CD8-positive, alpha-beta memory T cell (primary cell): ENCODE results near the gene AXDND1. TPM values are rescaled to one million over a fixed set of nuclear protein-coding genes. Genes with fewer than 3 reads are reported as not detected.

ENCODE experiments used
- CTCF ChIA-PET: fragments of 350-600 bp; sonication (Branson Sonifier 250); formaldehyde crosslinking; loops from one replicate; lab custom pipeline; 2021; ENCODE audit warnings: antibody characterized with exemption; lab: Charles Lee
- POLR2A ChIA-PET: fragments of 350-600 bp; sonication (Branson Sonifier 250); formaldehyde crosslinking; loops from one replicate; lab custom pipeline; 2021; ENCODE audit warnings: antibody characterized with exemption; lab: Charles Lee
- DNase-seq, 5 donors: peaks; one replicate each; pipeline versions ENCODE4 v3.0.0 to v3.0.0-alpha.2; 2020 to 2022; ENCODE audit warnings: mixed read lengths in 1 of 5
- H3K27ac ChIP-seq: one replicate; pipeline ENCODE4 v1.7.0; 2013; ENCODE audit warnings: low read depth, mild to moderate bottlenecking, low read length, moderate library complexity
- H3K27me3 ChIP-seq: 2 replicates; pipeline ENCODE4 v1.7.0; 2013; ENCODE audit warnings: low read length, mild to moderate bottlenecking; ENCODE audit not compliant: insufficient read depth, poor library complexity, severe bottlenecking
- H3K36me3 ChIP-seq: 2 replicates; pipeline ENCODE4 v1.7.0; 2013; ENCODE audit warnings: mild to moderate bottlenecking, low read length, moderate library complexity; ENCODE audit not compliant: insufficient read depth
- H3K4me1 ChIP-seq: 2 replicates; pipeline ENCODE4 v1.7.0; 2013; ENCODE audit warnings: mild to moderate bottlenecking, low read length, moderate library complexity; ENCODE audit not compliant: insufficient read depth
- H3K4me3 ChIP-seq: 2 replicates; pipeline ENCODE4 v1.7.0; 2013; ENCODE audit warnings: mild to moderate bottlenecking, low read length
- H3K9me3 ChIP-seq: 2 replicates; pipeline ENCODE4 v1.7.0; 2013; ENCODE audit warnings: mild to moderate bottlenecking, low read length
- H3K27ac Mint-ChIP-seq, 8 donors: one replicate each; pipeline ENCODE4 v1.8.0; 2020 to 2021; ENCODE audit warnings: mixed read lengths in 8 of 8, mild to moderate bottlenecking in 6 of 8, inconsistent platforms in 3 of 8, moderate library complexity in 3 of 8
- H3K27me3 Mint-ChIP-seq, 2 donors: one replicate each; pipeline ENCODE4 v1.8.0; 2020 to 2021; ENCODE audit warnings: mixed read lengths in 2 of 2, mild to moderate bottlenecking in 1 of 2, moderate library complexity in 1 of 2
- H3K36me3 Mint-ChIP-seq, 3 donors: one replicate each; pipeline ENCODE4 v1.8.0; 2020 to 2021; ENCODE audit warnings: mixed read lengths in 3 of 3, inconsistent platforms in 1 of 3, mild to moderate bottlenecking in 1 of 3
- H3K4me1 Mint-ChIP-seq, 3 donors: one replicate each; pipeline ENCODE4 v1.8.0; 2020 to 2021; ENCODE audit warnings: mixed read lengths in 3 of 3, inconsistent platforms in 1 of 3, mild to moderate bottlenecking in 1 of 3
- H3K4me3 Mint-ChIP-seq, 7 donors: one replicate each; pipeline ENCODE4 v1.8.0; 2020 to 2021; ENCODE audit warnings: mixed read lengths in 7 of 7, mild to moderate bottlenecking in 6 of 7, moderate library complexity in 4 of 7, inconsistent platforms in 2 of 7
- H3K9me3 Mint-ChIP-seq, 5 donors: one replicate each; pipeline ENCODE4 v1.8.0; 2020 to 2022; ENCODE audit warnings: mixed read lengths in 5 of 5, mild to moderate bottlenecking in 3 of 5, moderate library complexity in 2 of 5, inconsistent platforms in 1 of 5
- polyA plus RNA-seq: library from polyadenylated mRNA; unstranded; fragments of 300-500 nt; fragmentation: Illumina TruSeq; gene quantifications from one replicate; pipeline ENCODE4 v1.2.3, GENCODE V29; 2021
- total RNA-seq, 2 experiments: library from RNA; stranded (reverse); gene quantifications; one replicate each; pipeline ENCODE4 v1.2.3, GENCODE V29; 2021

Gene AXDND1
- total and polyA plus RNA-seq, 3 experiments from 2014 or later = 0.58 TPM; not detected in 2

GRCh38 chr1:179575497-179576314, 209.9 kb downstream of the AXDND1 start, which contains the start of gene NPHS2:
Gene NPHS2 (minus strand): TSS chr1:179575948. CDS start chr1:179575864, 84 bp downstream.
- no peak within 1 kb of the TSS for H3K27ac ChIP-seq
- H3K27me3 Mint-ChIP-seq = peaks cover 25 to 65% of the 10 kb centered on the region in 2 donors
- DNase-seq = no peak
- peaks cover 4% of the 10 kb centered on the region for H3K27me3 ChIP-seq
- peaks cover 0 to 7% (median 3%) of the 10 kb centered on the region in 5 donors for H3K9me3 Mint-ChIP-seq
- POLR2A ChIA-PET = no interaction called here
- peaks cover 0 to 7% (median 7%) of the 10 kb centered on the region in 3 donors for H3K4me1 Mint-ChIP-seq
- H3K4me3 ChIP-seq = no peak within 1 kb of the TSS
- no peaks in the 10 kb centered on the region for H3K9me3 ChIP-seq
- H3K4me3 Mint-ChIP-seq = no peak within 1 kb of the TSS
- no peaks in the 10 kb centered on the region for H3K4me1 ChIP-seq
- CTCF ChIA-PET = no interaction called here
- H3K36me3 ChIP-seq = no peaks in the 10 kb centered on the region
- peak within 1 kb of the TSS in 1 of 8 donors; percentile 17 for H3K27ac Mint-ChIP-seq
- H3K36me3 Mint-ChIP-seq = no peaks in the 10 kb centered on the region

GRCh38 chr1:179576509-179576908, 210.7 kb downstream of the AXDND1 start:
- Histone ChIP-seq H3K36me3 (no peaks in the 10 kb centered on the region), H3K27ac (no peak overlapping the region), H3K4me1 (no peaks in the 10 kb centered on the region), H3K27me3 (peaks cover 4% of the 10 kb centered on the region), H3K4me3 (no peak overlapping the region), H3K9me3 (no peaks in the 10 kb centered on the region)
- DNase-seq = no peak
- Mint-ChIP-seq H3K4me3 (no peak overlapping the region), H3K27ac (no peak overlapping the region), H3K27me3 (peaks cover 25 to 65% of the 10 kb centered on the region in 2 donors), H3K9me3 (peaks cover 0 to 7% (median 3%) of the 10 kb centered on the region in 5 donors), H3K4me1 (peaks cover 0 to 7% (median 7%) of the 10 kb centered on the region in 3 donors), H3K36me3 (no peaks in the 10 kb centered on the region)
- ChIA-PET POLR2A (no interaction called here), CTCF (no interaction called here)

DNA sequence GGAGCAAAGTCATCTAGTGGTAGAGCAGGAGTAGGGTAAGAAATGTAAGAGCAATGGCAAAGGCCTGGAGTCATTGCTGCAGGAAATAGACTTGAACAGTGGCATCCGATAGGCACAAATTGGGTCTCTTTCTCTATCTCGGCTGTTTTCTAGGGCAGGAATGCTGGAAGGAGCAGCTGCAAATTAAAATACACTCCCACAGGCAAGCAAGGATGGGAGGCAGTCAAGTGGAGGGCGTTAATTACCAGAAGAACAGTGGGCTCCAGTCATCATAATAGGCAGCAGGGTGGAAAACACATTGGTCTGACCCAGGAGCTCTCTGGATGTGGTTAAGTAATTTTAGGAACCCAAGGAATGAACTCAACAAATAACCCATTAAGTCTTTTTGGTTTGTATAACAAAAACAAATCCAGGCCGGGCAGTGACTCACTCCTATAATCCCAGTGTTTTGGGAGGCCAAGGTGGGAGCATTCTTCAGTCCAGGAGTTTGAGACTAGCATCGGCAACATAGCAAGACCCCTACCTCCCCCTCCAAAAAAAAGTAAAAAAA, 218.1 kb downstream of the AXDND1 start:
- no peak overlapping the region for H3K4me3 ChIP-seq
- ChIA-PET POLR2A (no interaction called here), CTCF (no interaction called here)
- H3K36me3 ChIP-seq = no peaks in the 10 kb centered on the region
- H3K9me3 ChIP-seq = no peaks in the 10 kb centered on the region
- H3K4me1 ChIP-seq = no peaks in the 10 kb centered on the region
- H3K27me3 ChIP-seq = no peaks in the 10 kb centered on the region
- no peak for DNase-seq
- H3K4me1 Mint-ChIP-seq = no peaks in the 10 kb centered on the region
- peaks cover 16 to 52% of the 10 kb centered on the region in 2 donors for H3K27me3 Mint-ChIP-seq
- no peak overlapping the region for H3K4me3 Mint-ChIP-seq
- no peaks in the 10 kb centered on the region for H3K36me3 Mint-ChIP-seq
- H3K27ac ChIP-seq = no peak overlapping the region
- H3K27ac Mint-ChIP-seq = no peak overlapping the region
- peaks cover 0 to 3% (median 0%) of the 10 kb centered on the region in 5 donors for H3K9me3 Mint-ChIP-seq

DNA sequence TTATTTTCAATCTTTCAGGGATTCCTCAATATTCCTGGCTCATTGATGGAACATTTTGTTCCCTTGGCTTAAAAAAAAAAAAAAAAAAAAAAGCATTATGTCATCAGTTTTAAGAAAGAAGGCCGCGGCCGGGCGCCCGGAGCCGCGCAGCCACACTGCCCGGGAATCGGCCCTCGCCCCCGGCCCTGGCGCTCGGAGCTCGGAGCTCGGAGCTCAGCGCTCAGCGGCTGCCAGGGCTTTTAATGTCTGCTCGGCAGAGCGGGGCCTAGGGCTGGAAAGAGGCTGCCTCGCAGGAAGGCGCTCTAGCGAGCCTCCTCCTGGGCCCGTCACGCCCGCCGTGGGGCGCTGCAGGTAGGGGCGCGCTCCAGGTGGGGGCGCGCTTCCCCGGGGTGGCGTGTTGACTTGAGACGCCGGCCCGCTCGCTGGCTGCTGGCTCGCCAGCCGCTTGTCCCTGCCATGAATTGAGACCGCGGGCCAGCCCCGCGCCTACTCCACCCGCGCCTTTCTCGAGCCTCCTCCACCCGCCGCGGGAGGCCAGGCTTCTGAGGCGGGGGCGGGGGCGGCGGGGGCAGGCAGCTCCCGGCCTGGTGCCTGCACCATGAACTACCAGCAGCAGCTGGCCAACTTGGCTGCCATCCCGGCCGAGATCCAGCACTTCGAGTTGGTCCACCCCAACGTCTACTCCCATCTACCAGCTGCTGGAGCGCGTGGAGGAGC, 220.5 kb downstream of the AXDND1 start:
- no peaks in the 10 kb centered on the region for H3K4me1 Mint-ChIP-seq
- Histone ChIP-seq H3K27me3 (no peaks in the 10 kb centered on the region), H3K36me3 (no peaks in the 10 kb centered on the region), H3K4me1 (no peaks in the 10 kb centered on the region), H3K27ac (no peak overlapping the region), H3K9me3 (no peaks in the 10 kb centered on the region), H3K4me3 (no peak overlapping the region)
- no peak overlapping the region for H3K4me3 Mint-ChIP-seq
- POLR2A ChIA-PET = no interaction called here
- peaks cover 23 to 57% of the 10 kb centered on the region in 2 donors for H3K27me3 Mint-ChIP-seq
- H3K27ac Mint-ChIP-seq = no peak overlapping the region
- H3K9me3 Mint-ChIP-seq = peaks cover 0 to 3% (median 2%) of the 10 kb centered on the region in 5 donors
- DNase-seq = no peak
- CTCF ChIA-PET = no interaction called here
- H3K36me3 Mint-ChIP-seq = peaks cover 0 to 3% (median 0%) of the 10 kb centered on the region in 3 donors

- H3K9me3 Mint-ChIP-seq = peaks cover 0 to 3% (median 2%) of the 10 kb centered on the region in 5 donors
- CTCF ChIA-PET = no interaction called here
- no peak overlapping the region for H3K4me3 ChIP-seq
Measured at GRCh38 chr1:179587336-179587735, 221.6 kb downstream of the AXDND1 start.

GRCh38 chr1:179588425-179589024, 222.8 kb downstream of the AXDND1 start:
- Mint-ChIP-seq H3K4me3 (no peak overlapping the region), H3K9me3 (peaks cover 0 to 4% (median 2%) of the 10 kb centered on the region in 5 donors), H3K27ac (no peak overlapping the region), H3K27me3 (peaks cover 33 to 57% of the 10 kb centered on the region in 2 donors), H3K36me3 (peaks cover 0 to 3% (median 0%) of the 10 kb centered on the region in 3 donors), H3K4me1 (no peaks in the 10 kb centered on the region)
- no peaks in the 10 kb centered on the region for H3K9me3 ChIP-seq
- no peaks in the 10 kb centered on the region for H3K4me1 ChIP-seq
- no peaks in the 10 kb centered on the region for H3K36me3 ChIP-seq
- no peak for DNase-seq
- POLR2A ChIA-PET = no interaction called here
- CTCF ChIA-PET = no interaction called here
- no peak overlapping the region for H3K4me3 ChIP-seq
- no peak overlapping the region for H3K27ac ChIP-seq
- H3K27me3 ChIP-seq = no peaks in the 10 kb centered on the region

More at GRCh38 chr1:179587336-179587735, 221.6 kb downstream of the AXDND1 start:
- no peak overlapping the region for H3K27ac Mint-ChIP-seq
- POLR2A ChIA-PET = no interaction called here
- no peak for DNase-seq
- no peak overlapping the region for H3K4me3 Mint-ChIP-seq
- H3K4me1 ChIP-seq = no peaks in the 10 kb centered on the region
- no peak overlapping the region for H3K27ac ChIP-seq
- peaks cover 0 to 3% (median 0%) of the 10 kb centered on the region in 3 donors for H3K36me3 Mint-ChIP-seq
- H3K9me3 ChIP-seq = no peaks in the 10 kb centered on the region
- no peaks in the 10 kb centered on the region for H3K36me3 ChIP-seq
- H3K27me3 Mint-ChIP-seq = peaks cover 26 to 54% of the 10 kb centered on the region in 2 donors
- no peaks in the 10 kb centered on the region for H3K4me1 Mint-ChIP-seq
- no peaks in the 10 kb centered on the region for H3K27me3 ChIP-seq

GRCh38 chr1:179589509-179589908, 223.7 kb downstream of the AXDND1 start:
- Mint-ChIP-seq H3K9me3 (peaks cover 0 to 4% (median 2%) of the 10 kb centered on the region in 5 donors), H3K4me1 (no peaks in the 10 kb centered on the region), H3K4me3 (no peak overlapping the region), H3K27ac (peak overlapping the region in 1 of 8 donors; percentile 32), H3K27me3 (peaks cover 33 to 52% of the 10 kb centered on the region in 2 donors), H3K36me3 (peaks cover 0 to 3% (median 0%) of the 10 kb centered on the region in 3 donors)
- CTCF ChIA-PET = no interaction called here
- POLR2A ChIA-PET = no interaction called here
- Histone ChIP-seq H3K9me3 (no peaks in the 10 kb centered on the region), H3K4me1 (no peaks in the 10 kb centered on the region), H3K36me3 (no peaks in the 10 kb centered on the region), H3K27ac (no peak overlapping the region), H3K27me3 (no peaks in the 10 kb centered on the region), H3K4me3 (no peak overlapping the region)
- DNase-seq = no peak
